Stimulated activated CD8-positive, alpha-beta memory T cell treated with anti-CD3 and anti-CD28 coated beads, Interleukin-7, amount 100 ng/mL, for 1 hour (primary cell): ENCODE results near the gene UGT1A6.
"Not testable (repeated sequence)": the region's sequence is repeated elsewhere in the genome, so short reads cannot be mapped to it uniquely, and the experiment has no call there.

Source experiments
- DNase-seq, 2 donors: peaks; one replicate each; pipeline ENCODE4 v3.0.0-alpha.2; 2020; ENCODE audit warnings: low read depth in 2 of 2

UGT1A6 gene

DNA sequence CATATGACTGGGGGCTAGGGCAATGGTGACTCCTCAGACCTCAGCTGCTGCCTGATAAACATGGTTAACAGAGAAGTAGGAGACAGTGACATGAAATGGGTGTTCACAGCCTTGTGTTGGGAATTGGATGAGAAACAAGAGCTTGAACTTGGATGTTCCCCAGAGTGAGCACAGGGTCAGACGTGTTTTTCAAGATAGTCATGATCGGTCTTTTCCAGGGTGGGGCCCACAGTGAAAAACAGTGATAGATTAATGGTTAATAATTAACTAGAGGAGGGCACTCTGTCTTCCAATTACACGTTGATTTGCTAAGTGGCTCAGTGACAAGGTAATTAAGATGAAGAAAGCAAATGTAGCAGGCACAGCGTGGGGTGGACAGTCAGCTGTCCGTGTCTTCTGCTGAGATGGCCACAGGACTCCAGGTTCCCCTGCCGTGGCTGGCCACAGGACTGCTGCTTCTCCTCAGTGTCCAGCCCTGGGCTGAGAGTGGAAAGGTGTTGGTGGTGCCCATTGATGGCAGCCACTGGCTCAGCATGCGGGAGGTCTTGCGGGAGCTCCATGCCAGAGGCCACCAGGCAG is 36.1 kb downstream of the UGT1A6 start, which contains the start of gene UGT1A3:
Gene UGT1A3, plus strand, starts transcription at position 320 of the 579 bp plus-strand sequence. Its CDS starts 85 bp downstream, at position 405.
- DNase-seq, result no peak

DNA sequence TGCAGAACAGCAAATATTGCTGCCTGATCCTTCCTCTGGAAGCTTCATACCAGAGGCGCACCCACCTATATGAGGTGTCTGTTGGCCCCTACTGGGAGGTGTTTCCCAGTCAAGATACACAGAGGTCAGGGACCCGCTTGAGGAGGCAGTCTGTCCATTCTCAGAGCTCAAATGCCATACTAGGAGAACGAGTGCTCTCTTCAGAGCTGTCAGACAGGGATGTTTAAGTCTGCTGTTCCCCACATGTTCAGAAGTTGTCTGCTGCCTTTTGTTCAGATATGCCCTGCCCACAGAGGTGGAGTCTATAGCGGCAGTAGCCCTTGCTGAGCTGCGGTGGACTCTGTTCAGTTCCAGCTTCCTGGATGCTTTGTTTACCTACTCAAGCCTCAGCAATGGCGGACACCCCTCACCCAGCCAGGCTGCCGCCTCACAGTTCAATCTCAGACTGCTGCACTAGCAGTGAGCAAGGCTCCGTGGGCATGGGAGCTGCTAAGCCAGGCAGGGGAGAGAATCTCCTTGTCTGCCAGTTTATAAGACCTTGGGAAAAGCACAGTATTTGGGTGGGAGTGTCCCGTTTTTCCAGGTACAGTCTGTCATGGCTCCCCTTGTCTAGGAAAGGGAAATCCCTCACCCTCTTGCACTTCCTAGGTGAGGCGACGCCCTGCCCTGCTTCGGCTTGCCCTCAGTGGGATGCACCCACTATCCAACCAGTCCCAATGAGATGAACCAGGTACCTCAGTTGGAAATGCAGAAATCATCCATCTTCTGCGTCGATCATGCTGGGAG is 44.4 kb downstream of the UGT1A6 start:
- DNase-seq, result not testable (repeated sequence)

GRCh38 chr2:233740870-233741269 is 48.2 kb downstream of the UGT1A6 start:
- no peak for DNase-seq

GRCh38 chr2:233743464-233744259 is 51.0 kb downstream of the UGT1A6 start:
- DNase-seq, result no peak

GRCh38 chr2:233745073-233745755 is 52.5 kb downstream of the UGT1A6 start:
- no peak for DNase-seq

- not testable (repeated sequence) for DNase-seq
Measured at GRCh38 chr2:233745838-233746237, 53.1 kb downstream of the UGT1A6 start.

DNA sequence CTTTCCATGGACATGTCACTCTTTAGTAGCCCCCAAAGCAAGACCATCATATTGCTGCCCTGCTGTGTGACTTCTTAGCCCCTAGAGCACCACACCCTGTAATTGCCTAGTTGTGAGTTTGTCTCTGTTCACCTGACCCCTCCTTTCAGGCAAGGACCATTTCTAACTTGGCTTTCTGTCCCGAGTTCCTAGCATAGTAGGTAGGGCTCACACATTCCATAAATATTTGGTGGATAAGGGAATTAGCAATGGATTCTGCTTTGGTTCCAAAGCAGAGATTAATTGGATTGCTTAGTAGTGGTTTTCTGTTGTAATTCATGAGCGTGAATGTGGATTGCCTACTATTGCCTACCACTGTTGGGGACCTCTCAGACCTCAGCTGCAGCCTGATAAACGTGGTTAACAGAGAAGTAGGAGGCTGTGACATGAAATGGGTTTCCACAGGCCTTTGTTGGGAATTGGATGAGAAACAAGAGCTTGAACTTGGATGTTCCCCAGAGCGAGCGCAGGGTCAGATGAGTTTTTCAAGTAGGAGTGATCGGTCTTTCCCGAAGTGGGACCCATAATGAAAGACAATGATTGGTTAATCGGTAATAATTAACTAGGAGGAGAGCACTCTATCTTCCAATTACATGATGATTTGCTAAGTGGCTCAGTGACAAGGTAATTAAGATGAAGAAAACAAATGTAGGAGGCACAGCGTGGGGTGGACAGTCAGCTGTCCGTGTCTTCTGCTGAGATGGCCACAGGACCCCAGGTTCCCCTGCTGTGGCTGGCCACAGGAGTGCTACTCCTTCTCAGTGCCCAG is 54.0 kb downstream of the UGT1A6 start:
- DNase-seq, result no peak

GRCh38 chr2:233747283-233747544 is 54.5 kb downstream of the UGT1A6 start:
- no peak for DNase-seq

GRCh38 chr2:233750689-233751088 is 58.0 kb downstream of the UGT1A6 start:
- DNase-seq, result not testable (repeated sequence)

DNA sequence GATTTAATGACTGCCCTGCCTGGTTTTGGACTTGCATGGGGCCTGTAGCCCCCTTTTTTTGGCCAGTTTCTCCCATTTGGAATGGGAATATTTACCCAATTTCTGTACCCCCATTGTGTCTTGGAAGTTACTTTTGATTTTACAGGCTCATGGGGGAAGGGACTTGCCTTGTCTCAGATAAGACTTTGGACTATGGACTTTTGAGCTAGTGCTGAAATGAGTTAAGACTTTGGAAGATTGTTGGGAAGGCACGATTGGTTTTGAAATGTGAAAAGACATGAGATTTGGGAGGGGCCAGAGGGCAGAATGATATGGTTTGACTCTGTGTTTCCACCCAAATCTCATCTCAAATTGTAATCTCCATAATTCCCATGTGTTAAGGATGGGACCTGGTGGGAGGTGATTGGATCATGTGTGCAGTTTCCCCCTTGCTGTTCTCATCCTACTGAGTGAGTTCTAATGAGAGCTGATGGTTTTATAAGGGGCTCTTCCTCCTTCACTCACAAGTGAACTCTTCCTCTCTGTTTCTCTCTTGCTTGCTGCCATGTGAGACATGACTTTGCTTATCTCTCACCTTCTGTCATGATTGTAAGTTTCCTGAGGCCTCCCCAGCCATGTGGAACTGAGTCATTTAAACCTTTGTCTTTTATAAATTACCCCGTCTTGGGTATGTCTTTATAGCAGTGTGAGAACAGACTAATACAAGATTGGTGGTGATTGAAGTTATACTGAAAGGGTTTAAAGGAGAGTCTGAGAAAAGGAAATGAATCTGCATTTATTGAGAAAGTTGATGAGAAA is 58.7 kb downstream of the UGT1A6 start:
- DNase-seq, result not testable (repeated sequence)

DNA sequence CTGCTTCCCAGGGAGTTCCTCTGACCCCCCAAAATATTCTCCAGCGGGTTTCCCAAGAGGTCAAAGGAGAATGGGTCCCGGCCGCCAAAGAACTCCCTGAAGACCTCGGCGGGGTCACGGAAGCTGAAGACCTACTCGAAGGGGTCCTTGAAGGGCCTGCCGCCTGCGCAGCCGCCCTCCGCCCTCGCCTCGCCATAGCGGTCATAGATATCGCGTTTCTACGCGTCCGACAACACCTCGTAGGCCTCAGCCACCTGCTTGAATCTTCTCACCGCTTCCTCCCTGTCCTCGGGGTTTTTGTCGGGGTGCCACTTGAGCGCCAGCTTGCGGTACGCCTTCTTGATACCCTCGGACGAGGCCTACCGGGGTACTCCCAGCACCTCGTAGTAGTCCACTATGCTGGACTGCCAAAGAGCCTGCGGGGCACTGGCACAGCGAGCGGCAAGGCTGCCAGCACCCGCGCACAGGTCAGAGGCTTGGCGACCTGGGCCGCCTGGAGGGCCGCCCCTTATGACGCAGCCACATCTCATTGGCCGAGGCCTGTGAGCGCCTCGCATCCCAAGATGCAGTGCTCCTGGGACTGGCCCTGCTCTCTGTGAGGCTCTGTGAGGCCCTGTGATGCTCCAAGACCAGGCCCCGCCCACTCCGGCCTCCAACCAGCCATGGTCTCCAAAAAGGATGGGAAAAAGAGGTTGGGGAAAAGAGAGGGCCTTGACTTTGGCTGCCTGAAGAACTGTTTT is 62.4 kb downstream of the UGT1A6 start:
- no peak for DNase-seq

GRCh38 chr2:233756429-233757081 is 63.9 kb downstream of the UGT1A6 start:
- no peak for DNase-seq

DNA sequence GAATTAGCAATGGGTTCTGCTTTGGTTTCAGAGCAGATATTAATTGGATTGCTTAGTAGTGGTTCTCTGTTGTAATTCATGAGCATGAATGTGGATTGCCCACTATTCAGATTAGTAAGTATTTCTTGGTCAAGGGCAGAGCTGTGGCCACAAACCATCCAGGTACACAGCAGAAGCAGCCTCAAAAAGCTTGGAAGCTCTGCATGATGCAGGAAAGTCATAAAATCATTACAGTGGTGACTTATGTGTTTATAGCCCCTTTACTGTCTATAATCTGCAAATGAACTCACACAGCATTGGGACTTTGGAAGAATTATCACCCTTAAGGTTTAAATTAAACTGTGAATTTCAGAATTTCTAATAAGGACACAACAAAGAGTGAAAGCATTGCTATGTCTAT is 65.5 kb downstream of the UGT1A6 start:
- DNase-seq, result no peak

- DNase-seq, result no peak
Measured at GRCh38 chr2:233758849-233759248, 66.2 kb downstream of the UGT1A6 start.

GRCh38 chr2:233760043-233760442 is 67.4 kb downstream of the UGT1A6 start, which contains the start of gene UGT1A1:
Gene UGT1A1 (plus strand): TSS chr2:233760270. CDS start chr2:233760288, 18 bp downstream.
- DNase-seq, result no peak

DNA sequence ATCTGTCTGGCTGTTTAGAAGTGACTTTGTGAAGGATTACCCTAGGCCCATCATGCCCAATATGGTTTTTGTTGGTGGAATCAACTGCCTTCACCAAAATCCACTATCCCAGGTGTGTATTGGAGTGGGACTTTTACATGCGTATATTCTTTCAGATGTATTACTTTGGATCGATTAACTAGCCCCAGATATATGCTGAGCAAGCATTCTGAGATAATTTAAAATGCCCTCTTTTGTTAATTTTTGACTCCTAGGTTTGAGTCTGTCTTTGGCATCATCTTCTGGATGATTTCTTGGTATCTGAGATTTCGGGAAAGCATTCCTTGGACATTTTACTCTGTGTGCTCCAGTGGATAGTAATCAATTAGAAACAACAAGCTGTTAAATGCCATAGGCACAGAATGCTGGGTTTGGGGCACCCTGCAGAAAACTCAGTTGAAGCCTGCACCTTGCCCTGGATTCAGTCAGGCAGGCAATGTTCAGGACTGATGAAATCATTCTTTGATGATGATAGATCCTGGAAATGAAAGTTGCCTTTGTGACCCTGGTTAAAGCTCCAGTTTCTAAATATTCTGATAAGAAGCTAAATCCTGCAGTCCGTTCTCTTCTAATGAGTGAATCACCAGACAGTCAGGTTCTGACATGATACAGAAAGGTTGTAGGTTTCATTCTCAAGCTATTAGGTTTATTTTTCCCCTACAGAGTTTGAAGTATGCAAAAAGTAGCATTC is 68.5 kb downstream of the UGT1A6 start:
- no peak for DNase-seq

DNA sequence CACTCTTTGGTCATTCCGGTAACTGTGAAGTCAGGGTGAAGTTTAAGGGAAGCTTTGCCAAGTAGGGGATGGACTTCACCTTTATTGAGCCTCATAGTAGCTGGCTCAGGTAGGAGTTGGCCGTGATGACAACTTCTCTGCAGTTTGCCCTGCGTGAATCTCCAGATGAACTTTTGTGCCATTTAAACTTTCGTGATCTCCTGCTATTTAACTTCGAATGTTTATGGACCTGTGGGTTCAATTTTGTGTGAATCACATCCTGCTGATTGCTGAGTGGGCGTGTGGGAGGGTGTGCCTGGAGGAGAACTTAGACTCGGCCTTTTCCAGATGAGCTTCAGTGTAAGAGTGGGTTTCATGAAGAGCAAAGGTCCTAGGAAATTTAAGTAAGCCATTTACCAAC is 71.6 kb downstream of the UGT1A6 start:
- no peak for DNase-seq

GRCh38 chr2:233764761-233765160 is 72.1 kb downstream of the UGT1A6 start:
- DNase-seq, result no peak
